A549 (cell line): ENCODE measurements around the gene DCLK1. TPM values are rescaled to one million over a fixed set of nuclear protein-coding genes. Genes with fewer than 3 reads are reported as not detected.

ENCODE experiments used
- ATAC-seq, 2 experiments: fragments of 200-7000 bp in 1 of 2; fragments of >200 bp in 1 of 2; cut with Nextera tagmentation in 1 of 2; cut with Tn5 transposase in 1 of 2; 3 replicates each; pipeline versions ENCODE4 v1.8.0 to v1.9.1; 2018 to 2020; ENCODE audit warnings: mild to moderate bottlenecking in 1 of 2, moderate library complexity in 1 of 2
- CTCF ChIA-PET: fragments of 300-600 bp; sonication (Branson Sonifier 250); formaldehyde crosslinking; extraction: SDS; loops from one replicate; lab custom pipeline; 2021; ENCODE audit warnings: antibody characterized with exemption, inconsistent platforms; lab: Yijun Ruan, JAX
- POLR2A ChIA-PET: fragments of 350-600 bp; formaldehyde crosslinking; extraction: SDS; loops from one replicate; lab custom pipeline; 2021; ENCODE audit warnings: antibody characterized with exemption, inconsistent platforms; lab: Yijun Ruan, JAX
- DNase-seq, 2 experiments: peaks; one replicate each; pipeline versions ENCODE4 v3.0.0 to v3.0.0-alpha.2; 2011 to 2016; ENCODE audit warnings: low read depth in 1 of 2, low spot score in 1 of 2
- FAIRE-seq: peaks from 2 replicates; lab custom pipeline; 2011; peaks lifted over from hg19 to GRCh38; lab: Jason Lieb, UNC
- H3K27ac ChIP-seq, 2 experiments: fragments of >200 bp; sonication (Bioruptor Twin); formaldehyde crosslinking; 3 replicates each; pipeline ENCODE4 v1.5.1; 2016 to 2017
- H3K4me1 ChIP-seq: fragments of >200 bp; sonication (Bioruptor Twin); formaldehyde crosslinking; 3 replicates; pipeline ENCODE4 v1.6.1; 2016
- H3K4me2 ChIP-seq: fragments of >200 bp; sonication (Bioruptor Twin); formaldehyde crosslinking; 3 replicates; pipeline ENCODE4 v1.6.1; 2016
- H3K4me3 ChIP-seq: fragments of >200 bp; sonication (Bioruptor Twin); formaldehyde crosslinking; 3 replicates; pipeline ENCODE4 v1.5.1; 2016
- H3K9me3 ChIP-seq: fragments of >200 bp; sonication (Bioruptor Twin); formaldehyde crosslinking; 3 replicates; pipeline ENCODE4 v1.6.1; 2016
- BCL3 ChIP-seq: fragments of >200 bp; sonication (Bioruptor Twin); formaldehyde crosslinking; IDR thresholded peaks from 3 replicates; pipeline ENCODE4 v1.6.1; 2016
- CBX8 ChIP-seq: fragments of 200-600 bp; sonication (generic); IDR thresholded peaks from 2 replicates; pipeline ENCODE4 v1.6.1; 2016
- CTCF ChIP-seq: fragments of >200 bp; sonication (Bioruptor Twin); formaldehyde crosslinking; IDR thresholded peaks from 3 replicates; pipeline ENCODE4 v1.5.1; 2016
- EHF ChIP-seq: fragments of 250-450 bp; sonication (Bioruptor Pico); IDR thresholded peaks from 2 replicates; pipeline ENCODE4 v1.5.0; 2020; ENCODE audit warnings: mild to moderate bottlenecking
- ELK1 ChIP-seq: fragments of 150-350 bp; IDR thresholded peaks from 2 replicates; pipeline ENCODE4 v1.6.1; 2014; ENCODE audit warnings: low read depth, mild to moderate bottlenecking, low read length
- ESRRA ChIP-seq: fragments of 150-350 bp; IDR thresholded peaks from 2 replicates; pipeline ENCODE4 v1.6.1; 2014; ENCODE audit warnings: mild to moderate bottlenecking, low read length, borderline replicate concordance
- GATA3 ChIP-seq: IDR thresholded peaks from 2 replicates; pipeline ENCODE4 v1.6.1; 2012; ENCODE audit warnings: borderline replicate concordance
- HEYL ChIP-seq: fragments of 250-450 bp; sonication (Bioruptor Pico); IDR thresholded peaks from 2 replicates; pipeline ENCODE4 v1.8.0; 2021; ENCODE audit warnings: mild to moderate bottlenecking, moderate library complexity
- HOXB5 ChIP-seq: fragments of 250-450 bp; sonication (Bioruptor Pico); IDR thresholded peaks from 2 replicates; pipeline ENCODE4 v1.5.0; 2020; ENCODE audit warnings: mild to moderate bottlenecking, moderate library complexity
- JUN ChIP-seq, 2 experiments: fragments of >200 bp; sonication (Bioruptor Twin); formaldehyde crosslinking; IDR thresholded peaks; 2 replicates in 1 of 2; 3 replicates in 1 of 2; pipeline ENCODE4 v1.6.1; 2016 to 2017
- JUNB ChIP-seq: fragments of >200 bp; sonication (Bioruptor Twin); formaldehyde crosslinking; IDR thresholded peaks from 2 replicates; pipeline ENCODE4 v1.6.1; 2016
- NFE2L2 ChIP-seq: fragments of 150-350 bp; conservative IDR thresholded peaks from 2 replicates; pipeline ENCODE4 v1.6.1; 2014; ENCODE audit warnings: low read length
- NPAS2 ChIP-seq: fragments of 250-450 bp; sonication (Bioruptor Pico); IDR thresholded peaks from 2 replicates; pipeline ENCODE4 v1.8.0; 2022; ENCODE audit warnings: mild to moderate bottlenecking, moderate library complexity, borderline replicate concordance
- NR3C1 ChIP-seq: fragments of >200 bp; sonication (Bioruptor Twin); formaldehyde crosslinking; IDR thresholded peaks from 3 replicates; pipeline ENCODE4 v1.6.1; 2017
- PBX3 ChIP-seq: IDR thresholded peaks from 2 replicates; pipeline ENCODE4 v1.6.1; 2012
- POLR2AphosphoS2 ChIP-seq: conservative IDR thresholded peaks from 2 replicates; pipeline ENCODE4 v1.6.1; 2012; ENCODE audit warnings: low read length, improper control_type of control experiment, inconsistent platforms
- RAD21 ChIP-seq, 2 experiments: fragments of >200 bp in 1 of 2; sonication (Bioruptor Twin) in 1 of 2; formaldehyde crosslinking in 1 of 2; IDR thresholded peaks in 1 of 2; conservative IDR thresholded peaks in 1 of 2; 2 replicates in 1 of 2; 3 replicates in 1 of 2; pipeline ENCODE4 v1.6.1; 2012 to 2018; ENCODE audit warnings: inconsistent platforms in 1 of 2
- RFX5 ChIP-seq: fragments of 450-650 bp; IDR thresholded peaks from 2 replicates; pipeline ENCODE4 v1.7.1; 2014; ENCODE audit warnings: antibody characterized with exemption, mild to moderate bottlenecking, moderate library complexity
- RNF2 ChIP-seq: fragments of 200-600 bp; sonication (generic); IDR thresholded peaks from 2 replicates; pipeline ENCODE4 v1.6.1; 2016; ENCODE audit warnings: low read depth, mild to moderate bottlenecking, antibody characterized with exemption, moderate library complexity, borderline replicate concordance
- TFCP2L1 ChIP-seq: fragments of 250-450 bp; sonication (Bioruptor Pico); IDR thresholded peaks from 2 replicates; pipeline ENCODE4 v1.5.0; 2021; ENCODE audit warnings: mild to moderate bottlenecking
- TP53 ChIP-seq: fragments of 250-450 bp; sonication (Bioruptor Pico); IDR thresholded peaks from 2 replicates; pipeline ENCODE4 v1.5.0; 2021; ENCODE audit warnings: mild to moderate bottlenecking, moderate library complexity
- WGBS: methylation state at CpG from one replicate; pipeline ENCODE4 v1.1.6; 2017; ENCODE audit errors: missing lambda C conversion rate; 5-methylcytosine and 5-hydroxymethylcytosine counted together
- polyA plus RNA-seq, 4 experiments: library from polyadenylated mRNA; depleted of rRNA in 3 of 4; stranded (reverse); fragments of >200 nt; fragmentation: RNase III in 1 of 4; extraction: RNeasy Plus Mini Kit Qiagen cat#74134 plus additional on column Dnase treatment in 1 of 4; gene quantifications; 2 replicates in 3 of 4; 3 replicates in 1 of 4; pipeline ENCODE4 v1.2.3, GENCODE V29; 2011 to 2017

DCLK1 gene
- polyA plus RNA-seq, 2 of the 4 experiments (the other 2 are of a cell fraction) = 0.13 to 0.21 TPM

- FAIRE-seq (no peak), DNase-seq (no peak), ATAC-seq (no peak)
- H3K9me3 ChIP-seq = no peaks in the 10 kb centered on the region
- WGBS = 33% methylated on average over 3 of the region's 3 CpGs
- ChIA-PET CTCF (no interaction called here), POLR2A (no interaction called here)
- no peak overlapping the region for H3K4me2 ChIP-seq
- H3K27ac ChIP-seq = no peak overlapping the region
- H3K4me3 ChIP-seq = no peak overlapping the region
- no peak for TF ChIP-seq BCL3
- TF ChIP-seq RFX5 = no peak
- TF ChIP-seq CTCF = no peak
- no peak for TF ChIP-seq EHF (CRISPR knock-in tag)
- TF ChIP-seq POLR2AphosphoS2 = no peak
- TF ChIP-seq PBX3 = no peak
- no peak for TF ChIP-seq JUN (IDR thresholded peaks at IDR 0.05)
- TF ChIP-seq NR3C1 = no peak
- TF ChIP-seq HOXB5 = no peak
- TF ChIP-seq HEYL (CRISPR knock-in tag) = no peak
- H3K4me1 ChIP-seq = no peaks in the 10 kb centered on the region
Measured at GRCh38 chr13:36068991-36069390, 62.2 kb downstream of the DCLK1 start.

- ATAC-seq (no peak), FAIRE-seq (no peak), DNase-seq (no peak)
- ChIA-PET CTCF (no interaction called here), POLR2A (no interaction called here)
- H3K9me3 ChIP-seq = no peaks in the 10 kb centered on the region
- H3K27ac ChIP-seq = no peak overlapping the region
- TF ChIP-seq HEYL (CRISPR knock-in tag) (no peak), RAD21 (conservative IDR thresholded peaks at IDR 0.05 in 1 of 2, IDR thresholded peaks at IDR 0.05 in 1 of 2) (no peak), NR3C1 (no peak), ELK1 (no peak), RNF2 (no peak), ESRRA (no peak), JUNB (no peak), TFCP2L1 (CRISPR knock-in tag) (no peak), BCL3 (no peak), NPAS2 (CRISPR knock-in tag) (no peak), CBX8 (no peak), TP53 (CRISPR knock-in tag) (no peak), NFE2L2 (no peak), GATA3 (no peak)
- H3K4me3 ChIP-seq = no peak overlapping the region
- WGBS = 41% methylated on average over 1 of the region's 1 CpG
- no peaks in the 10 kb centered on the region for H3K4me1 ChIP-seq
- H3K4me2 ChIP-seq = no peak overlapping the region
Measured at GRCh38 chr13:36068566-36068965, 62.6 kb downstream of the DCLK1 start.
